Mucosa of gallbladder (tissue), 1 donor: ENCODE results near the gene EPC2. TPM values are rescaled to one million over a fixed set of nuclear protein-coding genes. Genes with fewer than 3 reads are reported as not detected.
"Not testable (repeated sequence)": the region's sequence is repeated elsewhere in the genome, so short reads cannot be mapped to it uniquely, and the experiment has no call there.

ENCODE experiments used
- DNase-seq: peaks from one replicate; pipeline ENCODE4 v3.0.0-alpha.2; 2020; ENCODE audit warnings: low spot score
- total RNA-seq: library from RNA; stranded (reverse); gene quantifications from one replicate; pipeline ENCODE4 v1.2.1, GENCODE V29; 2021
- donor health status: DM: no; HTN: no; CAD: no.

EPC2 gene
- total RNA-seq, 1 donor from 2014 or later, result 30.8 TPM

GRCh38 chr2:148674063-148675020 is 29.8 kb downstream of the EPC2 start:
- DNase-seq, result no peak

DNA sequence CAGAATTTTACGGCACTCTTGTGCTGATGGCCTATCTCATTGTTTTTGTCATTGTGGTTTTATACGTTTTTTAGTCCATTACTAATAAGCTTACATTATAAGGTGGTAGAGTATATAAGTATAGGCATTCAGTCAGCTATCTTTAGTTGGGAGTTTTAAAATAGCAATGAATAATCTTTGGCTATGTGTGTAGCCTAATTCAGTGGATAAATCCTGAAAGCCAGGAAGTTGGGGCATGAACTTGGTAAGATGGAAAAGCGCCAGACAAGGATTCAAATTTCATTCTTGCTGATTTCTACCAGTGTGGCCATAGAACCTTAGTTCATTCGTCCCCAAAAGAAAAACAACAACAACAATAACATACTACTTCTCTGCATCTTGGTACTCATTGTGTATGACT is 31.2 kb downstream of the EPC2 start:
- no peak for DNase-seq

DNA sequence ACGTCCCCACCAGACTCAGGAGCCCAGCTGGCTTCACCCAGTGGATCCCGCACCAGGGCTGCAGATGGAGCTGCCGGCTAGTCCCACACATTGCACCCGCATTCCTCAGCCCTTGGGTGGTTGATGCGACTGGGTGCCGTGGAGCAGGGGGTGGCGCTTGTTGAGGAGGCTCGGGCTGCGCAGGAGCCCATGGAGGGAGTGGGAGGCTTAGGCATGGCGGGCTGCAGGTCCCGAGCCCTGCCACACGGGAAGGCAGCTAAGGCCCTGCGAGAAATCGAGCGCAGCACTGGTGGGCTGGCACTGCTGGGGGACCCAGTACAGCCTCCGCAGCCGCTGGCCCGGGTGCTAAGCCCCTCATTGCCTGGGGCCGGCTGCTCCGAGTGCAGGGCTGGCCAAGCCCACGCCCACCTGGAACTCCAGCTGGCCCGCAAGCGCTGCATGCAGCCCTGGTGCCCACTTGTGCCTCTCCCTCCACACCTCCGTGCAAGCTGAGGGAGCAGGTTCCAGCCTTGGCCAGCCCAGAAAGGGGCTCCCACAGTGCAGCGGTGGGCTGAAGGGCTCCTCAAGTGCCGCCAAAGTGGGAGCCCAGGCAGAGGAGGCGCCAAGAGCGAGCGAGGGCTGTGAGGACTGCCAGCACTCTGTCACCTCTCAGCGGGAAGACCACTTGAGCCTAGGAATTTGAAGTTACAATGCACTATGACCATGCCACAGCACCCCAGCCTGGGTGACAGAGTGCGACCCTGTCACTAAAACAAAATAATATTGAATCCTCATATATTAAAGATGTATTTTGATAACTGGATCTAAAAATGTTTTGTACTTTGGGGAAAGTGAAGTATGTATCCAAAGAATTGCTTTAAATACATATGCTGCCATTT is 34.0 kb downstream of the EPC2 start:
- DNase-seq, result not testable (repeated sequence)

DNA sequence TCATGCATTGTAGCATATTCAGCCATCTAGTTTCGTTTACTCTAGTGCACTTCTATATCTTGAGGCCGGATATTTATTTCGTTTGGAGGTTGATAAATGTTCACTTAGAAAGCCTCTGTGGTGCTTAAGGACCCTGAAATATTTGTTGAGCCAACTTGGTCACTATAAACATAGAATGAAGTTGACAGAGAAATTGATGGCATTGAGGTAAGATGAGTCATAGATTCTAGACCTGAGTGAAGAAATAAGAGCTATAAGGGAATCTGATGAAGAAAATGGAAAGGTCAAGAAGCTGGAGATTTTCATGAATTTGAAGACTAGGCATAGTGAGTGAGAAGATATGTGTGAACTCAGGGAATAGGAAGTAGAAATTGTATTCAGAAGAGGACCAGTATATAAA is 35.9 kb downstream of the EPC2 start:
- no peak for DNase-seq

GRCh38 chr2:148681443-148681842 is 36.9 kb downstream of the EPC2 start:
- DNase-seq, result no peak

GRCh38 chr2:148681862-148682261 is 37.3 kb downstream of the EPC2 start:
- DNase-seq, result not testable (repeated sequence)

DNA sequence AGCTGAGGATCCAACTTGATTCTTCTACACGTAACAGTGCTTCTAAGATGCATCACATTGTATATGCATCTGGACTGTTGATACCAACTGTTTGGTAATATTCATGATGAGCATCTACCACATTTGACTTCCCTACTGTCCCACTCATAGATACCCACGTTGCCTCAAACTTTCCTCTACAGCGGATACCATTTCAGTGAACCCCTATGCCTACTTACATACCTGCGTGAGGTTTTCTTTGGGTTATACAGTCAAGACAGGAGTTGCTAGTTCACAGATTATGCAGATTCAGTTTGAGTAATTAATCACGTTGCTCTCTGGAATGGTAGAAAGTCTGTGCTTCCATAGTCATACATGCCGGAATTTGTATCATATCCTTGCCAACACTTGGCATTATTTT is 40.0 kb downstream of the EPC2 start:
- DNase-seq, result no peak

DNA sequence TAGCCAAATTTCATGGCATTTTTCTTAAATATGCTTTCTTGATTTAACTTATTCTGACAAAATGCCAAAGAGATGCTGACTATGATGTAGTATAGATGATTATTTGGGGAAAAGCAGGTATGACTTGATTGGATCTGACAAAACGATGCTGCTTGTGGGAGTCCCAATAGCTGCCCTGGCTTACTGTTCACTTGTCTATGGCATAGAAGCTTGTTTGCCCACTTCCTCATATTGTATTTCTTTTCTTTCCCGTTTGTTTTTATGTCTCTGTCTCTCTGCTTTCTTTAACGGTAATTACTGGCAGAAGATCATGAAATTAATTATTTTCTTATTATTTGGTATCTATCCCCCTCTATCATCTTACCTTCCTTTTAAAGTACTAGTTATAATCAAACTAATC is 43.0 kb downstream of the EPC2 start:
- DNase-seq, result no peak

DNA sequence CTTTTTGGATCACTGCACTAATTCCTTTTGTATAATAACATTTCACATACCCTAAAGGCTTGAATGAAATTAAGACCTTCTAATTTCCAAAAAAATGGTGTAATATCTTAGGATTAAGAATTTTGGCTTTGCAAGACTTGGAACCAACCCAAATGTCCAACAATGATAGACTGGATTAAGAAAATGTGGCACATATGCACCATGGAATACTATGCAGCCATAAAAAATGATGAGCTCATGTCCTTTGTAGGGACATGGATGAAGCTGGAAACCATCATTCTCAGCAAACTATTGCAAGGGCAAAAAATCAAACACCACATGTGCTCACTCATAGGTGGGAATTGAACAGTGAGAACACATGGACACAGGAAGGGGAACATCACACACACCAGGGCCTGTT is 43.5 kb downstream of the EPC2 start:
- not testable (repeated sequence) for DNase-seq

DNA sequence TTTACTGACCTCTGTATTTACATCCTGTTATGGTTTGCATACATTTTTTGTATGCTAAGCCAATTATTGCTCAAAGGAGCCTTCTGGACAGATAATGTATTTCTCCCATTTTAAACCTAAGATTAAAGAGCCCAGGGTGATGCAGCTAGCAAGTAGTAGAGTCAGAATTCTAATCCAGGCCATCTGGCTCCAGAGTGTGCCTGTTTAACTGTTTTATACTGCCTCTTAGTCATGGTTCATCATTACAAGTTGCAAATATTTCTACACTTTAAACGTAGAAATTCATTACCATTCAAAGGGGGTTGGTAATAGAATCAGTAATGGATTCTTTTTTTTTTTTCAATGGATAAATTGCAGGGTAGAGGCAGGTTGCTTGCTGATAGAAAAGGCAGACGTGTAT is 52.4 kb downstream of the EPC2 start:
- no peak for DNase-seq

- no peak for DNase-seq
Measured at GRCh38 chr2:148699830-148700229, 55.3 kb downstream of the EPC2 start.

DNA sequence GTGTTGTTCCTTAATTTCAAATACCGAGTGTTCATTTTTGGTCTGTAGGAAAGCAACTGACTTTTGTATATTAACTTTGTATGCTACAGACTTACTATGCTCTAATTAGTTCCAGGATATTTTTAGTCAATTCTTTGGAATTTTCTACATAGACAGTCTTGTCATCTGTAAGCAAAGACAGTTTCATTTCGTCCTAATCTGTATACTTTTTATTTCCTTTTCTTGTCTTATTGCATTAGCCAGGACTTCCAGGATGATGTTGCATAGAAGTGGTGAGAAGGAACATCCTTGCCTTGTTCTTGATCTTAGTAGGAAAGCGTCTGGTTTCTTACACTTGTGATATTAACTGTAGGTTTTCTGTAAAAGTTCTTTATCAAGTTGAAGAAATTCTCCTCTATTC is 56.5 kb downstream of the EPC2 start:
- no peak for DNase-seq

- DNase-seq, result no peak
Measured at GRCh38 chr2:148701877-148702276, 57.3 kb downstream of the EPC2 start.

- no peak for DNase-seq
Measured at GRCh38 chr2:148702475-148702874, 57.9 kb downstream of the EPC2 start.

GRCh38 chr2:148704247-148704646 is 59.7 kb downstream of the EPC2 start:
- DNase-seq, result no peak

DNA sequence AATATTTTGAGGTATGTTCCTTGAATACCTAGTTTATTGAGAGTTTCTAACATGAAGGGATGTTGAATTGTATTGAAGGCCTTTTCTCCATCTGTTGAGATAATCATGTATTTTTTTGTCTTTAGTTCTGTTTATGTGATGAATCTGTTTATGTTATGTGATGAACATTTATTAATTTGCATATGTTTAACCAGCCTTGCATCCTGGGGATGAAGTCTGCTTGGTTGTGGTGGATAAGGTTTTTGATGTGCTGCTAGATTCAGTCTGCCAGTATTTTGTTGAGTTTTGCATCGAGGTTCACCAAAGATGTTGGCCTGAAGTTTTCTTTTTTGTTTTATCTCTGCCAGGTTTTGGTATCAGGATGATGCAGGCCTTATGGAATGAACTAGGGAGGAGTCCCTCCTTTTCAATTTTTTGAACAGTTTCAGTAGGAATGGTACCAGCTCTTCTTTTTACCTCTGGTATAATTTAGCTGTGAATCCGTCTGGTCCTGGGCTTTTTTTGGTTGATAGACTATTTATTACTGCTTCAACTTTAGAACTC is 71.9 kb downstream of the EPC2 start:
- no peak for DNase-seq

DNA sequence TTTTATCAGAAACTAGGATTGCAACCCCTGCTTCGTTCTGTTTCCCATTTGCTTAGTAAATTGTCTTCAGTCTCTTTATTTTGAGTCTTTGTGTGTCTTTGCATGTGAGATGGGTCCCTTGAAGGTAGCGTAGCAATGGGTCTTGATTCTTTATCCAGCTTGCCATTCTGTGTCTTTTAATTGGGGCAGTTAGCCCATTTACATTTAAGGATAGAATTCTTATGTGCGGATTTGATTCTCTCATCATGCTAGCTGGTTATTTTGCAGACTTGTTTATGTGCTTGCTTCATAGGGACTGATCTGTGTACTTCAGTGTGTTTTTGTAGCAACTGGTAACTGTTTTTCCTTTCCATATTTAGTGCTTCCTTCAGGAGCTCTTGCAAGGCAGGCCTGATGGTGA is 73.5 kb downstream of the EPC2 start:
- DNase-seq, result no peak

- no peak for DNase-seq
Measured at GRCh38 chr2:148719195-148719749, 74.7 kb downstream of the EPC2 start.

DNA sequence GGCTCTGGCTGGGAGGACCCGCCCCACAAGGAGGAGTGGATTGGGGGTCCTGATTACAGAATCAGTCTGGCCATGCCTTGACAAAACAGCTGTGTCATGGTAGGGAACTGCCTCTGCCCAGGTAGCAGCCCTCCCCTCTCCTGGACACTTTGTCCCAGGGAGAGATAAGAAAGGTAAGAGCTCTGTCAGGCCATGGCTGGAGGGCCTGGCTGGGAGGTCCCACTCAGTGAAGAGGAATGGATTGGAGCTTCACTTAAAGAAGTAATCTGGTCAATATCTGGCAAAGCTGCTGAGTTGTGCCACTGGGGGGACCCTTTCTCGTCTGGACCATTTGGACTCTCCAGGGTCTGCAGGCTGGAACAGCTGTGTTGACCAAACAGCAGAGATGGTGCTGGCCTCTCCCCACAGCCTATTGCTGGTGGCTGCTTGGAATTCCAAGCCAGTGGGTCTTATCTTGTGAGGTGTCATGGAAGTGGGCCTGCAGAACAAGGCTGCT is 75.4 kb downstream of the EPC2 start:
- DNase-seq, result no peak

- DNase-seq, result peak; percentile 10
Measured at GRCh38 chr2:148720501-148721001, 76.0 kb downstream of the EPC2 start.

GRCh38 chr2:148721520-148721931 is 77.0 kb downstream of the EPC2 start:
- no peak for DNase-seq
